Activated CD8-positive, alpha-beta memory T cell treated with anti-CD3 and anti-CD28 coated beads for 36 hours (primary cell): ENCODE measurements around the gene NCBP3. TPM values are rescaled to one million over a fixed set of nuclear protein-coding genes. Genes with fewer than 3 reads are reported as not detected.

Experiments
- CTCF ChIA-PET: fragments of 350-600 bp; sonication (Branson Sonifier 250); formaldehyde crosslinking; loops from one replicate; lab custom pipeline; 2021; ENCODE audit warnings: antibody characterized with exemption; lab: Charles Lee
- POLR2A ChIA-PET: fragments of 350-600 bp; sonication (Branson Sonifier 250); formaldehyde crosslinking; loops from one replicate; lab custom pipeline; 2021; ENCODE audit warnings: antibody characterized with exemption; lab: Charles Lee
- total RNA-seq, 2 experiments: library from RNA; stranded (reverse); gene quantifications; one replicate each; pipeline ENCODE4 v1.2.3, GENCODE V29; 2021

The NCBP3 gene, protein sequence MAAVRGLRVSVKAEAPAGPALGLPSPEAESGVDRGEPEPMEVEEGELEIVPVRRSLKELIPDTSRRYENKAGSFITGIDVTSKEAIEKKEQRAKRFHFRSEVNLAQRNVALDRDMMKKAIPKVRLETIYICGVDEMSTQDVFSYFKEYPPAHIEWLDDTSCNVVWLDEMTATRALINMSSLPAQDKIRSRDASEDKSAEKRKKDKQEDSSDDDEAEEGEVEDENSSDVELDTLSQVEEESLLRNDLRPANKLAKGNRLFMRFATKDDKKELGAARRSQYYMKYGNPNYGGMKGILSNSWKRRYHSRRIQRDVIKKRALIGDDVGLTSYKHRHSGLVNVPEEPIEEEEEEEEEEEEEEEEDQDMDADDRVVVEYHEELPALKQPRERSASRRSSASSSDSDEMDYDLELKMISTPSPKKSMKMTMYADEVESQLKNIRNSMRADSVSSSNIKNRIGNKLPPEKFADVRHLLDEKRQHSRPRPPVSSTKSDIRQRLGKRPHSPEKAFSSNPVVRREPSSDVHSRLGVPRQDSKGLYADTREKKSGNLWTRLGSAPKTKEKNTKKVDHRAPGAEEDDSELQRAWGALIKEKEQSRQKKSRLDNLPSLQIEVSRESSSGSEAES
- 10 to 100 TPM; 43.8 to 45.4 TPM for total RNA-seq

DNA sequence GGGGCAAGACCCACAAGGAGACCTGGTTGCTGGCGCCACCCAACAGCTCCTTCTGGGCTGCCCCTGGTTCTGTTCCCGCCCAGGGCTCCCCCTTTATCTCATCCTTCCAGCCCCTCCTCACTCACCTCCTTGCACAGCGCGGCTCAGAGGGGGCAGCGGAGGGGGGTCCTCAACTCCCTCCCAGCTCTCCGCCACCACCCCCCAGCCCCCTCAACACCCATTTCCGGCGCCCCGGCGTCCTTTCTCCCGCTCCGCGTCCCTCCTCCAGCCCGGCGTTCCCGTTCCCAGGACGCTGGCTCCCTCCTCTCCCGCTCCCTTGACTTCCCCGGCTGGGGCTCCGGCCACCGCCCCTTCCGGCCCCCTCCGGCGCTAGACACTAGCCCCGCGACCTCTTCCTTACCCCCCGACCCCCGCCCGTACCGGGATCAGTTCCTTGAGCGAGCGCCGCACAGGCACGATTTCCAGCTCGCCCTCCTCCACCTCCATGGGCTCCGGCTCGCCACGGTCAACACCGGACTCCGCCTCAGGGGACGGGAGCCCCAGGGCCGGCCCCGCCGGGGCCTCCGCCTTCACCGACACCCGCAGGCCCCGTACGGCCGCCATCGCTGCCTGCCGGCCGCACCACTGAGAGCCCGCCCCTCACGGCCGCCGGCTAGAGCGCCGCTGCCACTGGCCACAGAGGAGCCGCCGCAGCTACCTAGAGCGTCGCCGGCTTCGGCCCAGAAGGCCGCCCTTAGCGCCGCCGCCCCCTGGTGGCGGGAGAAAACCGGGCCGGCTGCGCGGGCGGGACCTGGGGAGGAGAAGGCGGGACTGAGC is at the start of gene NCBP3:
Gene NCBP3, minus strand, starts transcription at position 626 of the 816 bp plus-strand sequence. Its CDS starts 23 bp downstream, at position 603.
- ChIA-PET CTCF (interaction anchor here (0.7 to 5.2 kb wide), 18 partner anchors 8 to 297 kb away, joined by 3 to 44 read pairs (median 4); partner anchors contain the start of genes CAMKK1, CYB5D2, HASPIN and P2RX1), POLR2A (interaction anchor here (0.6 to 1.7 kb wide), 4 partner anchors 26 to 122 kb away, joined by 3 to 6 read pairs (median 4); partner anchors contain the start of gene HASPIN)

DNA sequence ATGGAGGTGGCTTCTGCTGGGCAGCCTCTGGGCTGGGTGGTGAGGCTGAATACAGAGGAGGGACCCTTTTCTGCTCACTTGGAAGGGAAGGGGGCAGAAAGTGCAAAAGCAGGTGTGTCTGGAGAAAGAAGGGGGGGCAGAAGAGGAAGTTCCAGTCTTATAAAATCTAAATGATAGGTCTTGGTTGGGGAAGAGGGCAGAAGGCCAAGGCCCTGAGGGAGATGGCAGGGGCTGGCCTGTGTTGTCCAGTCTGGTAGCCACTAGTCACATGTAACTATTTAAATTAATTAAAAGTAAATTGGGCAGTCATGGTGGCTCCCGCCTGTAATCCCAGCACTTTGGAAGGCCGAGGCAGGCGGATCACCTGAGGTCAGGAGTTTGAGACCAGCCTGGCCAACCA is 49.3 kb upstream of the NCBP3 start:
- ChIA-PET CTCF (interaction anchor here (0.8 kb wide), 1 partner anchor 71 kb away, joined by 3 read pairs; no protein-coding TSS in a partner anchor), POLR2A (interaction anchor here (0.7 kb wide), 1 partner anchor 52 kb away, joined by 4 read pairs; no protein-coding TSS in a partner anchor)

DNA sequence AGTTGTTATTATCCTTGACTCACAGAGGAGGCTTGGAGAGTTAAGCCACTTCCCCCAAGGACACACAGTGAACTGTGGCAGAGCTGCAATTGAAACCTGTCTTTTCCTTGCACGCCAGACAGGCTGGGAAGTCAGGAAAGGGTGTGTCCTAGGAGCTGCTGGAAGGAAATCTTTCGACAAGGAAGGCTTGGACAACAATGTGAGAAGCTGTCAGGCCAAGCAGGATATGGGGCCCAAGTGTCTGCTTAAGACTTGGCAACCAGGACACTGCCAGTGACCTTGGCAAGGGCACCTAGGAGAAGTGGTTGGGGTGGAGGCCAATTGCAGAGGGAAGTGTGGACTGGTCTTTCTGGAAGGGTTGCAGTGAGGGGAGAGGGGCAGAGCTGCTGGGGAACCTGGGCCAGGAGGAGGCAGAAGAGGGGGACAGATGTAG is 48.9 kb upstream of the NCBP3 start:
- POLR2A ChIA-PET = interaction anchor here (0.7 kb wide), 1 partner anchor 52 kb away, joined by 4 read pairs; no protein-coding TSS in a partner anchor
- CTCF ChIA-PET = interaction anchor here (1.2 to 2.1 kb wide), 3 partner anchors 19 to 115 kb away, joined by 3 to 8 read pairs (median 5); no protein-coding TSS in a partner anchor

DNA sequence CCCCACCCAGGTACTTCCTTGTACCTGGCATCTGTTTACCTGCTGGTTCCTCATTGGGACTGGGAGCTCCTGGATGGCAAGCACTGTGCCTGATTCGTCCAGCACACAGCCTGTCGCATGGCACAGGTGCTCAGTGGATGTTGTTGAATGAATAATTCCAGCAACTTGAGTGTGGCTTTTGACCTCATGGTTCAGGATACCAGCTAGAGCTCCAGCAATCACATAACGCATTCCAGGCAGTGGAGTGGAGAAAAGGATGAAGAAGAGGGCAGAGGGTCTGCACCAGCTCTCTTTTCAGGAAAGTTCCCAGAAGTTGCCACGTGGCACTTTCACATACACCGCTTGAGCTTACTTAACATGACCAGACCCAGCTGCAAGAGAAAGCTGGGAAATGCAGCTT is 48.1 kb upstream of the NCBP3 start:
- POLR2A ChIA-PET = interaction anchor here (1.5 kb wide), 1 partner anchor 71 kb away, joined by 5 read pairs; no protein-coding TSS in a partner anchor
- CTCF ChIA-PET = interaction anchor here (0.8 to 2.1 kb wide), 6 partner anchors 18 to 116 kb away, joined by 3 to 8 read pairs (median 4); no protein-coding TSS in a partner anchor

DNA sequence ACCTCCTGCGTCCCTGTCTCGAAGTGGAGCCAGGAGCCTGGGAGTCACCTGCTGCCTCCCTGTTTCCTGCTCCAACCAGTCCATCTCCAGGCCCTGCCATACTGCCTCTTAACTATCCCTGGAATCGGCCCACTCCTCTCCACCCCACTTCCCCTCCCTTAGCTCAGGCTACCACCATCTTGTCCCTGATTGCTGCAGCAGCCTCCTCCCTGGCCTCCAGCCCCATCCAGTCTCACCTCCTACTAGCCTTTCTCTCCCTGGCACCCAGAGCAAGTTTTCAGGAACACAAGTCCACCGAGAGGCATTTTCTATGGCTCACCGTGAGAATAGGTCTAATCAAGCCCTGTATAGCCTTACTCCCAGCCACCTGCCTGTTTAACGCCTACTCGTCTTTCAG is 47.7 kb upstream of the NCBP3 start:
- ChIA-PET POLR2A (interaction anchor here (1.5 kb wide), 1 partner anchor 71 kb away, joined by 5 read pairs; no protein-coding TSS in a partner anchor), CTCF (interaction anchor here (0.8 to 2.1 kb wide), 6 partner anchors 19 to 116 kb away, joined by 3 to 8 read pairs (median 4); no protein-coding TSS in a partner anchor)

DNA sequence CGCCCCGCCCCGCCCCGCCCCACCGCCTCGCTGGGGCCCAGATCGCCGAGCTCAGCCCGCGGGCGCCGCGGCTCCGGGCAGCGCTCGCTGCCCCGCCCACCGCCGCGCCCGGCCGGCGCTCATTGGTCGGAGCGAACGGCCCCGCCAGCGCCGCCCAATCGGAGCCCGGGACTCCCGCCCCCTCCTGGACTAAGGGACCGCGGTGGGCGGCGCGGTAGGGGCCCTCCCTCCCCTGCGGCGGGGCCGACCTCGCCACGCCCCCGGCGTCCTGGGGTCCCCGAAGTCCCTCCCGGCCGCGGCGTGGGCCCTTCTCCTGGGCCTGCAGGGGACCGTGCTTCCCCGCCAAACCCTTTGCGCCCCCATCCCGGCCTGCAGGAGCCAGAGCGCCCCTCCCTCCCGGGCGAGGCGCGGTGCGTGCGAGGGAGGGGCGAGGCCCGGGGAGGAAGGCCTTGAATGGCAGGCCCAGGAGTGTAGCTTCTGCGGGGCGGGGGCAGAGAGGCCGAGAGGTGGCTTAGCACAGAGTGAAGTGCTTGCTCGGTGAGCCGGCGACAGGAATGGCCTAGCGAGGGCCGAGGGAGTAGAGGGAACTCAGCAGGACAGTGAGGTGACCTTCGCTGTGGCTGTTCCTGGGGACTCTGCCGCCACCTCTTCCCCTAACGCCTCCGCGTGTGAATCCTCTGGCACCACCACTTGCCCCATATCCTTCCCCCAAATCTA is 47.1 kb upstream of the NCBP3 start, which contains the start of gene CAMKK1:
Gene CAMKK1, minus strand, starts transcription at position 51 of the 717 bp plus-strand sequence. CDS start 7,366 bp downstream, outside the sequence.
- ChIA-PET POLR2A (interaction anchor here (1.2 to 1.5 kb wide), 2 partner anchors 23 to 72 kb away, joined by 3 to 5 read pairs; partner anchors contain the start of gene P2RX1), CTCF (interaction anchor here (1.0 to 2.1 kb wide), 4 partner anchors 21 to 117 kb away, joined by 3 to 8 read pairs (median 4); no protein-coding TSS in a partner anchor)

DNA sequence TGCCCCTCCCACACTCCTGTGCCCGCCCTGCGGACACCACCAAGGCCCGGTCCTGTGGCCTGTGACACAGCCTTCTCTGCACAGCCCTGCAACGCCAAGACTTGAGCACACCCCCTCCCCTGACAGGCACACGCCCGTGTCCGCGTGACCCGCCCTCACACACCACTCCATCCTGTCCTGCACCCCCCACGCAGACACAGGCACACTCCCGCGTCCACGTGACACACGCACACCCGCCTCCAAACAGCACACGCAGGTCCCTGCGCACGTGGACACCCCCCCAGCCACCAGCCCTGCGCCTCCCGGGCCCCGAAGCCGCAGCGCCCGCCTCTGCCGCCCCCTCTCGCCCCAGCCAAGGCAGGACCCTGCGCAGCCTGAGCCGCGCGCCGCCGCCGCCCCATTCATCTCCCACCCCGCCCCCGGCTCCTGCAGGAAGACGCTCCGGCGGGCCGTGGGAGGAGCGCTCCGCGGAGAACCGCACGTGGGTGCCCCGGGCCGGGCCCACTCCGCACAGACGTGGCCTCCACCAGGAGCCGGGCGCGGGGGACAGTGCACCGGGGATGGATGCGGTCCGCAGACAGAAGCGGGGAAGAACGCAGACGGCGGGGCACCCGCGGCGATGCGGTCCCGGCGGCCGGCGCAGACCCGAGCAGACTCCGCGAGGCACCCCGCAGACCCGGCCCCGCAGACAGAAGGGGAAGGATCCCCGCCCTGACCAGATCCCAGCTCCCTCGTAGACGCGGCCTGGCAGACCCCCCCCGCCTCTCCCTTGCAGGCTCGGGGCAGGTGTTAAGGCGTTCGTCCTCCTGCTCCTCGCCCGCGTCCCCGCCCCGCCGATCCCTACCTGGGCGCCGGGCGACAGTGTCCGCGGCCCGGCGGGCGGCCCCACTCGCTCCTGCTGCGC is 46.3 kb upstream of the NCBP3 start:
- ChIA-PET POLR2A (interaction anchor here (1.2 kb wide), 1 partner anchor 24 kb away, joined by 3 read pairs; the partner anchor contains the start of gene P2RX1), CTCF (interaction anchor here (1.0 kb wide), 1 partner anchor 47 kb away, joined by 3 read pairs; no protein-coding TSS in a partner anchor)

DNA sequence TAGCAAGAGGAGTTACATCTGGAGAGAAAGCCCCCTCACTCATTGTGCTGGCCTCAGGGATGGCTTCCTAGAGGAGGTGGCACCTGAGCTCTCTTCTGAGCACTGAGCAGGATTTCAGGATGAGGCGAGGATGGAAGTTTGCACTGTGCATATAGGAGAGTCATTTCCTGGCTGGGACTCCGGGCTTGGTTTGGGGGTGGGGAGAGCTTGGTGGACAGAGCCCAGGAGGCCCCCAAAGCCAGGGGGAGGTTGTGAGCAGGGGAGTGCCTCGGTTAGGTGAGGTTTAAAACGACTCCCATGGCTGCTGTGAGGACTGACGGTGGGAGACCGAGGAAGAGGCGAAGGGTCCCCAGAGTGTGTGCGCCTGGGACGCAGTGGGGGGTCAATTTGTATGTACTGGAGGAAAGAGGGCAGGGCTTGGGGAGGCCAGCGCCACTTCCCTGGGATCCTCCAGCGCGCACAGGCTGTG is 45.6 kb upstream of the NCBP3 start:
- POLR2A ChIA-PET = no interaction called here
- CTCF ChIA-PET = no interaction called here

DNA sequence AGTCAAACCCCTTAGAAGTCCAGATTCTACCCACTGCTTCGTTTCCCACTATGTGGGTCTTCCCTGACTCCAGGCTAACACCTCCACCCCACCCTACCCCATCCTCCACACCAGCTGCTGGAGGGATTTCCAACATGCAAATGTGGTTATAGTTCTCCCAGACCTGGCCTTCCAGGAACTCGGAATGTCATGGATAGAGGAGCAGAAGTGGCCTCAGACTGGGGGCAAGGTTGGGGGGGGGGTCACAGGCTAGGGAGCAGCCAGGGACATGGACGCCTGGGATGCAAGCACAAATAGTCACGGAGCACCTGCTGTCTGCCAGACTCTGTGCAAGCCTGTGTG is 44.8 kb upstream of the NCBP3 start:
- ChIA-PET POLR2A (no interaction called here), CTCF (no interaction called here)

DNA sequence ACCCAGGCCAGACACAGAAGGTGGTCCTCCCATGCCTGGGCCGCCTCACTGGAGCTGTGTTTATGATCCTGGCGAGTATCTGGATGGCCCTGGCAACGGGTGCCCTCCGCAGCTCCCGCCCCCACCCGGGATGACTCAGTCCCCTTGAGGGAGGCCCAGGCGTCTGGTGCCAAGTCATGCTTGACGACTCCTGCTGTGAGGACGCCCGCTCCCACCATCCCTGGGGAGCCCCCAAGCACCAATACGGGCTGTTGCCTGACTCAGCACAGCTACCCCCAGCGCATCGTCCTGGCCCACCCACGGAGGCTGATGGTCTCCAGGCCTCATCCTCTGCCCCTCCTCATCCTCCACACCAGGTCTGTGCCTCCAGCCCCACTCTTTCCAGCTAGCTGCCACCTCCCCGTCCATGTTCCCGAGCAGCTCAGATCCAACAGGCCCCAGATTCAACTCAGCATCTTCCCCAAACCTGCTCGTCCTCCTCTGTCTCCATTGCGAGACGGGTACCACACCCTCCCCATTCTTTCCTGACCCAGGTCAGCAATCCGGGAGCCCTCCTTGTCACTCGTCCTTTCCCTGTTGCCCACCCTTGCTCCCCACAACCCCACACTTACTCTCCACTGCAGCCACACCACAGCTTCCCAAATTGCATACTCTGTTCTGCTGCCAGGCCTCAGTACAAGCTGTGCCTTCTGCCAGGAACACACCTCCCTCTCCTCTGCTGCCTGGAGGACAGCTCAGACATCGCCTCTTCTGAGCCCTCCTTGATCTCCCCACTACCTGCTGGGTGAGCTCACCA is 44.2 kb upstream of the NCBP3 start:
- POLR2A ChIA-PET = no interaction called here

DNA sequence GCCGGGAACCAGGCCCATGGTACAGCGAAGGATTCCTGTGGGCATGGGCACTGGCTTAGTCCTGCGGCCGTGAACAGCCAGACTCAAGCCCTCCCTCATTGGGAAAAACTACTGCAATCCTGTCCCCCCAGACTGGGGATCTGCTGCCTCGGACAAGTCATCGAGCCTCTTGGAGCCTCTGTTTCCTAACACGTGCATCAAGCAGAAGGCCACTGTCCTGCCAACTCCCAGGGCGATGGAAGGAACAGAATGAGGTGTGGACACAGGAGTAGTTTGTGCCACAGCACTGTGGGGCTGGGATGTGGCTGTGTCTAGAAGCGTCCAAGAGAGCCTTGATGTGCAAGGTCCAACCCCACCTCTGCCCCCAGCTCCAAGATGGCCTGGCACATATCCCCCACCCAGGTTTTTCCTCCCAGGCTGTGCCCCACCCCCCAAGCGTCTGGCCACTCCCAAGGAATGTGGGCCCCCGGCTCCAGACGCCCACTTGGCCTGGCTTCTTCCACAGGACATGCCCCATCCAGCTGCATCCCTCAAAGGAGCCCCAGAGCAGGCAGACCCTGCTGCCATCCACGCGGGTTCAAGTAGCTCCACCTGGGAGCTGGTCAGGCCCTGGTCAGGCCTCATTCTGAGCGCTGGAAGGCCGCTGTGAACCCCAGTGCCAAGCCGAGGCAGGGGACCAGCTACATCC is 43.4 kb upstream of the NCBP3 start:
- ChIA-PET CTCF (interaction anchor here (1.1 to 1.2 kb wide), 2 partner anchors 25 to 44 kb away, joined by 3 to 5 read pairs; partner anchors contain the start of gene NCBP3), POLR2A (interaction anchor here (0.5 kb wide), 1 partner anchor 1127 kb away, joined by 5 read pairs; no protein-coding TSS in a partner anchor)

More for the DNA sequence above, 44.2 kb upstream of the NCBP3 start:
- CTCF ChIA-PET = interaction anchor here (1.1 to 1.2 kb wide), 2 partner anchors 24 to 44 kb away, joined by 3 to 5 read pairs; partner anchors contain the start of gene NCBP3

DNA sequence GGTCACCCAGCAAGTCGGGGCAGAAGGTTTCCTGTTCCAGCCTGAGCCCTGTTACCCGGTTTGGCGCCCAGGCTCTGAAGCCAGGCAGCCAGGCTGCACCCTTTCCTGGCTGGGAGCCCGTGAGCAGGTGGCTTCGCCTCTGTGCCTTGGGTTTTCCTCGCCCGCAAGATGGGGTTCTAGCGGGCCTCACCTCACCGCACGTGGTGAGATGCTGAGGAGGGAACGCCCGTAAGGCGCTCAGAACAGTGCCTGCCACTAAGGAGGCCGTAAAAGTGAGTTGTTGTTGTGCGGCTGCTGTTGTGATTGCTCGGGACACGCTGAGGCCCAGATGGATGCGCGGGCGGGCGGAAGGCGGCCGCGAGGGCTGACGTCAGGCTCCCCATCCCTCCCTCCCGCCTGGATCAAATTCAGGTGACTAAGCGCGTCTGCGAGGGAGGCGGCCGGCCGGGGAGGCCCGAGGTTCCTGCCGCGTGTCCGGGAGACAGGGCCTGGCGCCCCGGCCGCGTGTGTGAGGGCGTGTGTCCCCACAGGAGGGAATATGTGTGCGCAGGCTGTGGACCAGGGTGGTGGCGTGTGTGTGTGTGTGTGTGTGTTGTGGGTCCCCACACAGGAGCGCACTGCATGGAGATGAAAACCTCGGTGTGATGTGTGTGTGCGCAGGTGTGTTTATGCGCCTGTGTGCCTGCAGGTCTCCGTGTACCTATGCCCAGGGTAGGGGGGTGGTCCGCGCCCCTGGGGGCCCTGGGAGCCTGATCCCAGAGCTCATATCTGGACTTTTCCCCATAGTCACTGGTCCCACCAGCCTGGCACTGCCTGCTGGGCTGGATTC is 42.5 kb upstream of the NCBP3 start:
- CTCF ChIA-PET = interaction anchor here (1.0 kb wide), 1 partner anchor 25 kb away, joined by 3 read pairs; no protein-coding TSS in a partner anchor
- POLR2A ChIA-PET = no interaction called here

DNA sequence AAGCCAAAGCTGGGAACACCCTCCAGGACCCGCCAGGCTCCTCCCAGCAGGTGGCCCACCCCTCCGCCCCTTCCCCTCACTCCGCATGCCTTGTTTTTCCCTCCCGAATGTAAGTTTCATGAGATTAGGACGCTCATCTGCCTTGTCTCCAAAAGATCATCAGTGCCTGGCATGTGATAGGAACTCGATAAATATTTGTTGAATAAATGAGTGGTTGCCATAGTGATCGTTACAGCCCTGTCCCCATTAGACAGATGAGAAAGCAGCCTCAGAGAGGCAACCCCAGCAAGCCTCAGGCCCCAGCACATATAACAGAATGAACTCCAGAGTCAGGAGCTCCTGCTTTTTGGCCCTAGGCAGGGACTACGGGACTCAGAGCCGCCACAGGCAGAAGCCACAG is 41.8 kb upstream of the NCBP3 start:
- CTCF ChIA-PET = interaction anchor here (1.0 kb wide), 1 partner anchor 24 kb away, joined by 3 read pairs; no protein-coding TSS in a partner anchor
- POLR2A ChIA-PET = no interaction called here

DNA sequence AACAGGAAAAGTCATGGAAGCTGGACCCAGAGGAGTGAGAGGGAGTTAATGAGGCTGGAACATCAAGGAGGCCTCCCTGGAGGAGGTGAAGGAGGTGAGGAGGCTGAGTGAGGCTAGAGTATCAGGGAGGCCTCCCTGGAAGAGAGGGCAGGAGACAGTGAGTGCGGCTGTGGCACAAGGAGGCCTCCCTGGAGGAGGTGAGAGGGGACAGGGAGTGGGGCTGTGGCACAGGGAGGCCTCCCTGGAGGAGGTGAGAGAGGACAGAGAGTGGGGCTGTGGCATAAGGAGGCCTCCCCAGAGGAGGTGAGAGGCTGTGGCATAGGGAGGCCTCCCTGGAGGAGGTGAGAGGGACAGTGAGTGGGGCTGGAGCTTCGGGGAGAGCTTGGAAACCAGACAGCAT is 41.3 kb upstream of the NCBP3 start:
- ChIA-PET CTCF (no interaction called here), POLR2A (no interaction called here)
